ENCODE results near the gene ABCC3.

The ABCC3 gene

GRCh38 chr17:50665838-50666237 is 31.2 kb downstream of the ABCC3 start:
- TF ChIP-seq CTCF (IDR thresholded peaks at IDR 0.05; ENCODE audit: insufficient read depth, low read depth, low read length, missing control alignments): no peak
- no peak overlapping the region for H3K4me3 ChIP-seq (ENCODE audit: low read length)
- no peak for DNase-seq (ENCODE audit: low read depth)

DNA sequence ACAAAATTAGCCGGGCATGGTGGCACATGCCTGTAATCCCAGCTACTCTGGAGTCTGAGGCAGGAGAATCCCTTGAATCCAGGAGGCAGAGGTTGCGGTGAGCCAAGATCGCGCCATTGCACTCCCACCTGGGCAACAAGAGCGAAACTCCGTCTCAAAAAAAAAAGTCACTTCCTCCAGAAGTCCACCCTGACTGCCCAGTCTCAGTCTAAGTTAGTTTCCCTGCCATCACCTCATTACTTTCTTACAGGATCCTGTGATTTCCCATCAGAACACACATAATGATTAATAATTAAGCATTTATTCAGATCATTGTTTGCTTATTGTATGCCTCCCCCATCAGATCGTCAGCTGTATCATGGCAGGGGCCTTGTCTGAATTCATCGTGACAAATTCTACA is 31.6 kb downstream of the ABCC3 start:
- H3K4me3 ChIP-seq (ENCODE audit: low read length): no peak overlapping the region
- no peak for TF ChIP-seq CTCF (IDR thresholded peaks at IDR 0.05; ENCODE audit: insufficient read depth, low read depth, low read length, missing control alignments)
- no peak for DNase-seq (ENCODE audit: low read depth)

- no peak for DNase-seq (ENCODE audit: low read depth)
- TF ChIP-seq CTCF (IDR thresholded peaks at IDR 0.05; ENCODE audit: insufficient read depth, low read depth, low read length, missing control alignments): no peak
- H3K4me3 ChIP-seq (ENCODE audit: low read length): no peak overlapping the region
Observed at GRCh38 chr17:50667259-50668024, 32.8 kb downstream of the ABCC3 start.

- peak; percentile 40 for DNase-seq (ENCODE audit: low read depth)
Observed at GRCh38 chr17:50668025-50668837, 33.5 kb downstream of the ABCC3 start.

GRCh38 chr17:50668838-50669581 is 34.3 kb downstream of the ABCC3 start:
- no peak overlapping the region for H3K4me3 ChIP-seq (ENCODE audit: low read length)
- DNase-seq (ENCODE audit: low read depth): no peak
- TF ChIP-seq CTCF (IDR thresholded peaks at IDR 0.05; ENCODE audit: insufficient read depth, low read depth, low read length, missing control alignments): no peak

More at GRCh38 chr17:50668025-50668837, 33.5 kb downstream of the ABCC3 start:
- TF ChIP-seq CTCF (IDR thresholded peaks at IDR 0.05; ENCODE audit: insufficient read depth, low read depth, low read length, missing control alignments): no peak
- H3K4me3 ChIP-seq (ENCODE audit: low read length): no peak overlapping the region

DNA sequence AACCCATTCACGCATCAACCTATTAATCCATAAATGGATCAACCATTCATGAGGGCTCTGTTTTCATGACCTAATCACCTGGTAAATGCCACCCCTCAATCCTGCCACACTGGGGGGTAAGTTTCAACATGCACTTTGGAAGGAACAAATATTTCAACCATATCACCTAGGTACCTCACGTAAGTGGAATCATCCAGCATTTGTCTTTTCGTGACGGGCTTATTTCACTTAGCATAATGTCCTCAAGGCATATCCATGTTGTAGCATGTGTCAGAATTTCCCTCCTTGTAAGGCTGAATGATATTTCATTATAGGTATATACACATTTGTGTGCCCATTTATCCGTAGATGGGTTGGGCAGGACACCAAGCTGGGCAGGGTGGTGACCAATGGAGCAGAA is 37.4 kb downstream of the ABCC3 start:
- TF ChIP-seq CTCF (IDR thresholded peaks at IDR 0.05; ENCODE audit: insufficient read depth, low read depth, low read length, missing control alignments): no peak
- no peak for DNase-seq (ENCODE audit: low read depth)
- no peak overlapping the region for H3K4me3 ChIP-seq (ENCODE audit: low read length)
